Measurements from ENCODE around the gene TNK2.

TNK2 gene

DNA sequence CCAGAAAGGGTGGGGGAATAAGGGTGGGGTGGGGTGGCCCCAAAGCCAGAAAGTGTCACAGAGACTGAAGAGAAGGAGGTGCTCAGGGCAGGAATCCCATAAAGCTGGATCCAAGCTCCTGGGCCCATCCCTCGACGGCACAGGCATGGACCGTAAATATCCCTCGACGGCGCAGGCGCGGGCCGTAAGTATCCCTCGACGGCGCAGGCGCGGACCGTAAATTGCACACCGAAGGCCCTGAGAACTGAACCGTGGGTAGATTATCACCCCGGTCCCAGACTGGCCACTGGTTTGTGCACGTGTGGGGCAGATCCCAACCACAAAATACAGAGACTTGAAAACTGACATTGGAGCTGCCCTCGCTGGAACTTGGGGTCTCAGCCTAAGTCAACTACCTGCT is 55.3 kb downstream of the TNK2 start:
- Histone ChIP-seq H3K36me3 (no peaks in the 10 kb centered on the region), H3K4me1 (no peaks in the 10 kb centered on the region), H3K27me3 (no peaks in the 10 kb centered on the region), H3K9me3 (no peaks in the 10 kb centered on the region), H3K4me3 (ENCODE audit: low read depth, low read length) (no peak overlapping the region)
- DNase-seq, result no peak
- TF ChIP-seq CTCF (IDR thresholded peaks at IDR 0.05; ENCODE audit: low read depth, low read length), result no peak

- H3K4me1 ChIP-seq, result no peaks in the 10 kb centered on the region
- TF ChIP-seq CTCF (IDR thresholded peaks at IDR 0.05; ENCODE audit: low read depth, low read length), result peak; percentile 100
- H3K4me3 ChIP-seq (ENCODE audit: low read depth, low read length), result no peak overlapping the region
- H3K27me3 ChIP-seq, result no peaks in the 10 kb centered on the region
- H3K36me3 ChIP-seq, result no peaks in the 10 kb centered on the region
- peak; percentile 89 for DNase-seq
- no peaks in the 10 kb centered on the region for H3K9me3 ChIP-seq
Measured at GRCh38 chr3:195850857-195851543, 57.4 kb downstream of the TNK2 start.

GRCh38 chr3:195849322-195850074 is 58.9 kb downstream of the TNK2 start:
- peak; percentile 48 for TF ChIP-seq CTCF (IDR thresholded peaks at IDR 0.05; ENCODE audit: low read depth, low read length)

GRCh38 chr3:195847055-195847950 is 61.0 kb downstream of the TNK2 start:
- no peak for TF ChIP-seq CTCF (IDR thresholded peaks at IDR 0.05; ENCODE audit: low read depth, low read length)
- Histone ChIP-seq H3K4me3 (ENCODE audit: low read depth, low read length) (no peak overlapping the region), H3K36me3 (no peaks in the 10 kb centered on the region), H3K9me3 (no peaks in the 10 kb centered on the region), H3K27me3 (0 out of 2 replicates have a peak, but pooled peaks cover 2% of the 10 kb centered on the region), H3K4me1 (no peaks in the 10 kb centered on the region)
- no peak for DNase-seq

More at GRCh38 chr3:195849322-195850074, 58.9 kb downstream of the TNK2 start:
- Histone ChIP-seq H3K9me3 (no peaks in the 10 kb centered on the region), H3K36me3 (no peaks in the 10 kb centered on the region), H3K4me1 (no peaks in the 10 kb centered on the region), H3K4me3 (ENCODE audit: low read depth, low read length) (no peak overlapping the region), H3K27me3 (0 out of 2 replicates have a peak, but pooled peaks cover 2% of the 10 kb centered on the region)
- peak; percentile 76 for DNase-seq

- no peak for DNase-seq
- Histone ChIP-seq H3K4me3 (ENCODE audit: low read depth, low read length) (no peak overlapping the region), H3K27me3 (0 out of 2 replicates have a peak, but pooled peaks cover 2% of the 10 kb centered on the region), H3K36me3 (no peaks in the 10 kb centered on the region), H3K9me3 (no peaks in the 10 kb centered on the region), H3K4me1 (no peaks in the 10 kb centered on the region)
- no peak for TF ChIP-seq CTCF (IDR thresholded peaks at IDR 0.05; ENCODE audit: low read depth, low read length)
Measured at GRCh38 chr3:195845483-195845882, 62.9 kb downstream of the TNK2 start.
